ENCODE data around the gene ABCG8.

ABCG8 gene

GRCh38 chr2:43826305-43827250 lies 12.2 kb upstream of the ABCG8 start:
- DNase-seq, result no peak

GRCh38 chr2:43831543-43832294 lies 7.1 kb upstream of the ABCG8 start:
- DNase-seq, result no peak

DNA sequence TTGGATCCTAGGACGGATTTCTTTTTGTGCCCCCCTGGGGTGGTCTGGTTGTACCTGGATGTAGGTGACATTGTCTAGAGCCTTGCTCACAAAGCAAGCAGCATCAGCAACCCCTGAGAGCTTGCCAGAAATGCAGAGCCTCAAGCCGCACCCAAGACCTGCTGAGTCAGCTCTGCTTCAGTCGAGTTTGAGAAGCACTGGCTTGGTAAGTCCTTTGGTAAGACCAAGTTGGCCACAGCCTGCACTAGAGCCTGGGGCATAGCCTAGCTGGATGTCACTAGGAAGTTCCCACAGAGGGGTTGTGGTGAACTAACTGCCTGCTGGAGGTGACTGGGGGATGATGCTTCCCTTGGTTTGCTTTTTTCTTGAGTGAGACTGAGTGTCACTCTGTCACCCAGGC lies 6.3 kb upstream of the ABCG8 start:
- DNase-seq, result no peak

- no peak for DNase-seq
Measured at GRCh38 chr2:43837033-43837432, 1.7 kb upstream of the ABCG8 start.

GRCh38 chr2:43837831-43838559 lies 776 bp upstream of the ABCG8 start:
- DNase-seq, result no peak

GRCh38 chr2:43839776-43840564 lies 1.2 kb downstream of the ABCG8 start:
- DNase-seq, result no peak

GRCh38 chr2:43840965-43841364 lies 2.2 kb downstream of the ABCG8 start:
- no peak for DNase-seq

GRCh38 chr2:43841949-43842865 lies 3.4 kb downstream of the ABCG8 start:
- no peak for DNase-seq

- no peak for DNase-seq
Measured at GRCh38 chr2:43842866-43843226, 4.1 kb downstream of the ABCG8 start.

- no peak for DNase-seq
Measured at GRCh38 chr2:43845181-43845580, 6.4 kb downstream of the ABCG8 start.

DNA sequence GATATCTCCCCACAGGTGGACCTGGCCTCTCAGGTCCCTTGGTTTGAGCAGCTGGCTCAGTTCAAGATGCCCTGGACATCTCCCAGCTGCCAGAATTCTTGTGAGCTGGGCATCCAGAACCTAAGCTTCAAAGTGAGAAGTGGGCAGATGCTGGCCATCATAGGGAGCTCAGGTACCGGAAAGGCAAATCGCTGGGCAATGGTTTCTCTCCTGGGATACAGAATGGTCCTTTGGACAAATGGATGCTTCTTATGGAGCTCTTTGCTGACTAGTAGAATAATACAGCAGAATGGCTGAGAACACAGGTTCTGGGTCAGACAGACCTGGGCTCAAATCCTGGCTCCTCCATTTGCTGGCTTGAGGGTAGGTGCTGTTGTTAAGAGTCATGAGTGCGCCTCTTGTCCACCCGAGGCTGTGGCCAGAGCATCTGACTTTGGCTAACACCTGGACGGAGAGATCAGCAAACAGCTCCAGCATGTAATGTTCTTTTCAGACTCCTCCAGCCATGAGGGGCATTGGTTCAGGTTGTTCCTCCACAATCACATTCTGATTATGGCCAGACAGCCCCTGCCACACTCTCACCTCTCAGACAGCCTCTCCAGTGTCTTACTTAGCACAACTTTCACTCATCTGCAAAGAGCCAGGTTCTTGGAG lies 7.5 kb downstream of the ABCG8 start:
- DNase-seq, result no peak

DNA sequence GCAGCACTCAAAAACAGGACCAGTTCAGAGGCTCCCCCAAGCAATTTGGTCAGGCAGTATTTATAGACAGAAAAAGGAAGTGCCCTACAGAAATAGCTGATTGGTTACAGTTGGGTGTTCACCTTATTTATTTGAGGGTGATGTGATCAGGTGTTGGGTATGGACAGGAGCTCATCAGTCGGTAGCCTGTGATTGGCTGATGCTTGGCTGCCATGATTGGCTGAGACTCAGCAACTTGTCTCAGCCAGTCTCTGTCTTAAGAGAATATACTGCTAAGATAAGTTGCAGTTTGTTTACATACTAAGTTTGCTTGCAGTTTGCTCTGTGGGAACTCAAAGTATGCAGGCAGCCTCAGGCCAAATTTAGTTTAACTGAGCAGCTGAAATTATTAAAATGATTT lies 9.4 kb downstream of the ABCG8 start:
- DNase-seq, result no peak

GRCh38 chr2:43851011-43851980 lies 12.5 kb downstream of the ABCG8 start:
- no peak for DNase-seq

DNA sequence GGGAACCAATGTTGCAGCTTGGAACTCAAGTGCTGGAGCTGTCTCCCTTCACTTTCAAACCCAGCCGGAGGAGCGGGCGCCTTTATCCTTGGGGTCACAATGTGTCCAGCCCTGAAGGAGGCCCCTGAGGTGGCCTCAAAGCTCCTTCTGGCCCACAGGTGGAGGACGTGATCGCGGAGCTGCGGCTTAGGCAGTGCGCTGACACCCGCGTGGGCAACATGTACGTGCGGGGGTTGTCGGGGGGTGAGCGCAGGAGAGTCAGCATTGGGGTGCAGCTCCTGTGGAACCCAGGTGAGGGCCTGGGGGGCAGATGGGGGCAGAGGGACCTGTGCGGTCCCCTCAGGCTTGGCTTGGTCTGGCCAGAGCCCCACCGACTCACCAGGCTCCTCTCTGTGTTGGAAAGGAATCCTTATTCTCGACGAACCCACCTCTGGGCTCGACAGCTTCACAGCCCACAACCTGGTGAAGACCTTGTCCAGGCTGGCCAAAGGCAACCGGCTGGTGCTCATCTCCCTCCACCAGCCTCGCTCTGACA lies 13.5 kb downstream of the ABCG8 start:
- no peak for DNase-seq

DNA sequence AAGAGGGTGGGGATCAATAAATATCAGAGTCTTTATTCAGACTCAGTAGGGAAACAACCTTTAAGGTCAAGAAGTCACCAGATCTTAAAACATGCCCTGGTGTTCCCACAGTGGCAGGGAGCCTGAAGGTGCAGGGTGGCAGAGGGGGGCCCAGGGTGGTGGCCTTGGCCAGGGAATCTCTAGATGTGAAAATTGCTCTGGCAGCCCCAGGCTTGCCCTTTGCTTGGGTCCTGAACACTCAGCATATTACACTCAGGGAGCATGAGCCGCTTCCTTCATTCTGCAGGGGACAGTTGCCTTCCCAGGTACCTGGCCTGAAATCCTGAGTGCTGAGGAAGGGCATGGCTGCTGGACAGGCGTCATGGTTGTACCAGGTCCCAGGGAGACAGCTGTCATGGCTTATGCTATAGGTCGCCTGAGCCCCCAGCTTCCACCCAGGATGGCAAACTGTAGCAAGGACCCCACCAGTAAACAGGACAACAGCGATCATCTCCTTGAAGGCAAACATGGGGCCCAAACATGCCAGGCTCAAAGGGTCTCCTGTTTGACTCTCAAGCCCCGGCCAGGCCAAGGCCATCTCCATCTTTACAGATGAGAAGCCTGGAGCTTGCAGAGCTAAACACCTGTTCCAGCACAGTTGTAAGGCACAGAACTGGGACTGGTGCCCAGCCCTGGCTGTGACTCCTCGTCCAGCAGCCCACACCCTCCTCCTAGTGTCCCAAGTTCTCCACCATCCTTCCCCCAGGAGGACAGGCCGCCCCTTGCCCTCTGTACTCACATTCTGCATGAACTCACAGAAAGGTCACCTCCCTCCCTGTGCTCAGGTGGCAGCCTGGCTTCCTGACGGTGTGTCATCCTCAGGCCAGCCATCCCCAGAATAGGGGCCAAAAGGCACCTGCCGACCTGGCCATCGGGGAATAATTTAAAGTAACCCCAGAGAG lies 14.6 kb downstream of the ABCG8 start:
- DNase-seq, result no peak

GRCh38 chr2:43854671-43855070 lies 15.9 kb downstream of the ABCG8 start:
- no peak for DNase-seq

DNA sequence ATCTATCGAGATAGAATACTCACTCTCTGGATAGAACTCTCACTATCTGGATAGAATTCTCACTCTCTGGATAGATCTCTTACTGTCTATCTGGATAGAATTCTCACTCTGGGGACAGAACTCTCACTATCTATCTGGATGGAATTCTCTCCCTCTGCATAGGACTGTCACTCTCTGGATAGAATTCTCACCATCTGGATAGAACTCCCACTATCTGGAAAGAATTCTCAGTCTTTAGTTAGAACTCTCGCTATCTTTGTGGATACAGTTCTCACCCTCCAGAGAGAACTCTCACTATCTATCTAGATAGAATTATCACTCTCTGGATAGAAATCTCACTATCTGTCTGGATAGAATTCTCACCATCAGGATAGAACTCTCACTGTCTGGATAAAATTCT lies 16.5 kb downstream of the ABCG8 start:
- DNase-seq, result no peak

DNA sequence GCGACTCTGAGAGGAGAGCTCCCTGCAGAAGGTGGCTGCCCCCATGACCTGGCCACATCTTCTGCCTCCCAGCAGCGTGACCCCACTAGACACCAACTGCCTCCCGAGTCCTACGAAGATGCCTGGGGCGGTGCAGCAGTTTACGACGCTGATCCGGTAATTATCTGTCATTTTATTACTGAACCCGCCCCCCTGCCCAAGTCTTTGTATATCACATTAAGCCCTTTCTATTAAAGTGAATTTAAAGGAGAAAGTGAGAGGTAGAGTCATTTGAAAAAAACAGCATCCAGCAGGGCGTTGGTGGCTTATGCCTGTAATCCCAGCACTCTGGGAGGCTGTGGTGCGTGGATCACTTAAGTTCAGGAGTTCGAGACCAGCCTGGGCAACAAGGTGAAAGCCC lies 33.4 kb downstream of the ABCG8 start:
- no peak for DNase-seq
